HG02763 (cell line): ENCODE measurements around the gene PTTG1IP.

Experiments used
- ATAC-seq: cut with Tn5 transposase; IDR thresholded peaks from one replicate; pipeline ENCODE4 v1.9.1; 2021; ENCODE audit warnings: mild to moderate bottlenecking, moderate library complexity; ENCODE audit not compliant: unreplicated experiment

PTTG1IP gene

DNA sequence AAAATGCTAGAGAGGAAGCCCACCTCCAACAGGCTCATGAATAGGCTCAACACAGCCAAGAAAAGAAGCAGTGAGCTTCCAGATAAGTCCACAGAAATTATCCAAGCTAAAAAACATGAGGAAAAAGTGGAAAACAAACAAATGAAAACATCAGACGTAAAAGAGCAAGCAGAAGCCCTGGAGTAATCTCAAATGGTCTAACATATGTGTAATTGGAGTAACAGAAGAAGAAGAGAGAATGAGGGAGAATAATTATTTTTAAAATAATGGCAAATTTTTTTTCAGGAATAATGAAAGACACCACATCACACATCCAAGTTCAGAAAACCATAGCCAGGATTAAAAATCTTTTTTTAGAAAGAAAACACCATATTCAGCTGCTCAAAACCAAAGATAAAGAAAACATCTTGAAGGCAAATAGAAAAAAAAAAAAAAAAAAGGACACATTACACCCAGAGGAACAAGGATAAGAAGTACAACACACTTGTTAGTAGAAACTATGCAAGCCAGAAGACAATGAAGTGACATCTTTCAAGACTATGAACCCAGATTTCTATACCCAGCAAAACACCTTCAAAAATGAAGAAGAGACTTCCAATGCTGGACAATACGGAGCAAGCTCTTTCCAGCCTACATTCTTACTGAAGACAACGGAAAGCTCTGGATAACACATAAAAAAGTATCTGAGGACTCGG is 45.0 kb downstream of the PTTG1IP start:
- ATAC-seq = no peak

- no peak for ATAC-seq
These were observed 50.3 kb downstream of the PTTG1IP start for GRCh38 chr21:44823179-44823660.

DNA sequence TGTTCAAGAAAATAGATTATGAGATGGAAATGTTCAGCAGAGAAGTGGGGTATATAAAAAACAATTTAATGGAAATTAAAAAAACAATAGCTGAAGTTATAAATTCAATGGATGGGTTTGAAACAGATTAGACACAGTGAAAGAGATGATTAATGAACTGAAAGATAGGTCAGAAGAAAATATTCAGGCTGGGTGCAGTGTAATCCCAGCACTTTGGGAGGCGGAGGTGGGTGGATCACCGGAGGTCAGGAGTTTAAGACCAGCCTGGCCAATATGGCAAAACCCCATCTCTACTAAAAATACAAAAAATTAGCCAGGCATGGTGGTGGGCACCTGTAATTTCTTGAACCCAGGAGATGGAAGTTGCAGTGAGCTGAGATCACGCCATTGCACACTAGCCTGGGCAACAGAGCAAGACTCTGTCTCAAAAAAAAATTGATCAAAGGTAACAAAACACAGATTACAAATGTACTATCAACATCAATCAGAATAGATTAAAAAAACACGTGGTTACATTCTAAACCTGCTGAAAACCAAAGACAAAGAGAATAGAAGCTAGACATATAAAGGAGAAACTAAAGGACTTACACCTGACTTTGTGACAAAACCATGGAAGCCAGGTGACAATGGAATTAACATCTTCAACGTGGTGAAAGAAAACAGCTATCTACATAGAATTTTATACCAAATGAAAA is 50.9 kb downstream of the PTTG1IP start:
- no peak for ATAC-seq

GRCh38 chr21:44820851-44821250 is 52.6 kb downstream of the PTTG1IP start:
- no peak for ATAC-seq

DNA sequence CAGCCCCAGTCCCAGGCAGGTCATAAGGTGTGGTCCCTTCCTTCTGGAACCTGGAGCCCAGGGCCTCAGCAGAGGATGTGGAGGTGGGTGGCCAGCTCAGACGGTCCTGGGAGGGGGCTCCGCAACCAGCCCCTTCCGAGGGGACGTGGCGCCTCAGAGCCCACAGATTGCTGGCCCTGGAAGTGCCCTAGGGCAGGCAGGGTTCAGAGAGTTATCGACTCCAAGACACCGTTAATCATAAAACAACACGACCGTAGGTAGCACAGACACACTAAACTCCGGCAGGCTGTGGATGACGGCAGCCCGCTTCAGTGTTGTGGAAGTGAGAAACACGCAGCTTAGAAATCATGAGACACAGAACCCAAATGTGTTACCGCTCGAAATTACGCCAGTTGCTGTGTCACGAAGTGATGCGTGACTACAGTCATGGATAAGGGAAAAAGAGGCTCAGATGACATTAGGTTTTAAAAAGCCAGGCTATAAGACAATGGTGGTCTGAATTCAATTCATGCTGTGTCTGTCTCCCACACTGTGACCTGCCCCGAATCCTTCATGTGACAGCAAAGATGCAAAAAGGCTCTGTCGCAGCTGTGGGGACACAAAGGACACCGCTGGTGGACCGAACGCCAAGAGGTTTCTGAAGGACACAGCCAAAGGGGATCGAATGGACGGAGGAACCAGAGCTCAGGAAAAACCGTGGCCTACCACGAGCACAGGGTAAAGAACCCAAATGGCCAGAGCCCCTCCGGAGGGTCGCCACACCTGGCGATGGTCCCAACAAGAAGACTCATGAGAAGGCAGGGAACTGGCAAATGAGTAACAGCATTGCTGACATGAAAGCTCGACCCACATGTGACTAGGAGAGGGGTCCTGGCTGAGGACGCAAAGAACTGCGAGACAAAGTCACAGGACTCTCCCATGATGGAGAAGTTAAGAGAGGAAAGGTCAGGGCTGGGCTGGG is 53.9 kb downstream of the PTTG1IP start:
- ATAC-seq = no peak

DNA sequence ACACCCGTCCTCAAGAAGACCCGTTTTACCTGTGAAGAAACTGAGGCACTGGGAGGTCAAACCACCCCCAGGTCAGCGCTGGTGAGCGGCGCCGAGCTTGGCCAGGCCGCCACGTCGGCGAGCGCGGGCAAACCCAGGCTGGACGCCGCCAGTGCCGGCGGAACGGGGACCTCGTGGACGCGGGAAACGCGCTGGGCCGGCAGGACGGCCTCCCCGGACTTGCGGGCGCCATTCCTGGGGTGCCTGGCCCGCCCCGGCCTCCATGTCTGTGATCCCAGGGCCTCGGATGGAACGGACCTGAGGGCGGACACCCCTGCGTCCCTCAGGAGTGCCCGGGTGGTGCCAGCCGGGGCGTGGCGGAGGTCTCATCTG is 54.9 kb downstream of the PTTG1IP start:
- no peak for ATAC-seq

DNA sequence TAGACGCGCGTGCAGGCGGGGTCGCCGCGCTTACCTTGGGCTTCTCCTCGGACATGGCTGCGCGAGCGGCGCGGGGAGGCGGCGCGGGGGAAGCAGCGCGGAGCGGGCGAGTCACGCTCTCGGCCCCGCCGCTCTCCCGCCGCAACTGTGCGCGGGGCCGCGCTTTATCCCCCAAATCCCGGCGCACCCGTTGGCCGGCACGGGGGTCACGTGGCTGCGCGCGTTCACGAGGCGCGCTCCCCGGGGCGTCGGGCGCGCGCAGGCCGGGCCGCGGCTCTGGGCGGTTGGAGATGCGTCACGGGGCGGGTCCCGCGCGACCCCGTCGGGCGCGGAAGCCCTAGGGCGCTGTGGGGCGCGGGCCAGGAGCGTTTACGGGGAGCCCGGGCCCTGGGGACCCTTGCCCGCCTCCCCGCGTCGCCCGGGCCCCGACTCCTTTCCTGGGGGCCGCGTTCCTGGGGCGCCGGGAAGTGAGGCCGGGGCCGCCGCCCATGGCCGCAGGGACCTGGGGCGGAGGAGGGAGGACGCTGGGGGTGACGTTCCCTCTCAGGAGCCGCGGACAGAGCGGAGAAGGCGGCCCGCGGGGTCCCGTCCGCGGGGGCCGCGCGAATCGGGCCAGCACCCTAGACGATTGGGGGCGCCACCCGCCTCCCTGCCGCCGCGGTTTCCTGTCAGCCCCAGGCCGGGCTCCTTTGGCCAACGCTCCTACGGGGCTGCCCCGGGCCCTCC is 55.4 kb downstream of the PTTG1IP start, which contains the start of gene SUMO3:
Gene SUMO3 (minus strand): TSS at position 149 of the 726 bp plus-strand sequence. CDS start 94 bp downstream, at position 55.
- ATAC-seq = peak; percentile 71

- peak; percentile 74 for ATAC-seq
These were observed 56.0 kb downstream of the PTTG1IP start for GRCh38 chr21:44817506-44817880.

- no peak for ATAC-seq
These were observed 56.6 kb downstream of the PTTG1IP start for GRCh38 chr21:44816761-44817505.

DNA sequence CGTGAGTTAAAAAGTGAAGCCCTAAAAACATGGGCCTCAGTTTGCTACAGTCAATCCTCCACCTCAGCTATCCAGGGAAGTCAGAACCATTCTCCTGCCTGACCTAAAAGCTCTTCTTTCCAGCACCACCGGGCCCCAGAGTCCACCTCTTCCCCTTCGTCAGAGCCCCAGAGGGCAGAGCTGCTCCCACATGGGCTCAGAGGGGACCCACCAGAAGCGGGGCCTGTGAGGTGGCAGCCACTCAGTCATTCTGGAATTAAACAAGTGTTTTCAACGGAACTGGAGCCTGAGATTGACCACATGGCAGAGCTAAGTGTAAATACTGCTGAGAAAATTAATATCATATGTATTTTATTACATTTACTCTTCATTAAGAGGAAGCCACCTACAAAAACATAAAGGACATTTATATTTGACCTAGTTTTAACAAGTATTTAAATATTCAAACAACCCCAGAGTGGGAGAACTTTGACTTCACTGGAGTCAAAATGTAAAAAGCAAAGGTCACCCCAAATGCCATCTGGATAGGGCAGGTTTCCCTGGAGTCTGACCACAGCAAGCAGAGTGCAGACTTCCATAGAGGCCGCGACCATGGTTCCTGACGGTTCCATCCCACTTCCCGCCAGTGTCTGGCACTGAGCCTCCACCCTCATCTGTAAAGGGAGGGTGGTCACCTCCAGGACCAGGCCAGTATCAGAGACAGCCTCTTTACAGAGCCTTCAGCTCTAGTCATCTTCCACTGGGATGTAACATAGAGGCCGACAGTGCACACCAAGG is 57.5 kb downstream of the PTTG1IP start:
- ATAC-seq = no peak

- ATAC-seq = no peak
These were observed 58.3 kb downstream of the PTTG1IP start for GRCh38 chr21:44815225-44815624.

- no peak for ATAC-seq
These were observed 58.9 kb downstream of the PTTG1IP start for GRCh38 chr21:44814498-44815023.

DNA sequence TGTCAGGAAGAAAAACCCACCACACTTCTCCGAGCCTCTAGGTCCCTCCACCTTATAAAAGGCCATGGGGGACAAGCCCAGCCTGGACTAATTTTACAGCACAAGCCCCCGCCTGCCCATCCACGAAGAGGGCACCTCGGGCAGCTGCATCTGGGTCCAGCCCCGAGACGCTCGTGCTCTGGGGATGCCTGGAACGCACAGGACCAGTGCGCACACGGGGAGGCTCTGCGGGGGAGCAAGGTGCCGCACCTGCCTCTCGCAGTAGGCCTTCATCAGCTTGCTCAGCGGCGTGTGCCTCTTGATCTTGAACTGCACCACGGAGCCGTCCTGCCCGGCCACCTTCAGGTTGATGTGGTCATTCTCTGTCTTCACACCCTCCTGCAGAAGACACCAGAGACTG is 59.8 kb downstream of the PTTG1IP start:
- no peak for ATAC-seq

- ATAC-seq = no peak
These were observed 60.3 kb downstream of the PTTG1IP start for GRCh38 chr21:44813149-44813548.

DNA sequence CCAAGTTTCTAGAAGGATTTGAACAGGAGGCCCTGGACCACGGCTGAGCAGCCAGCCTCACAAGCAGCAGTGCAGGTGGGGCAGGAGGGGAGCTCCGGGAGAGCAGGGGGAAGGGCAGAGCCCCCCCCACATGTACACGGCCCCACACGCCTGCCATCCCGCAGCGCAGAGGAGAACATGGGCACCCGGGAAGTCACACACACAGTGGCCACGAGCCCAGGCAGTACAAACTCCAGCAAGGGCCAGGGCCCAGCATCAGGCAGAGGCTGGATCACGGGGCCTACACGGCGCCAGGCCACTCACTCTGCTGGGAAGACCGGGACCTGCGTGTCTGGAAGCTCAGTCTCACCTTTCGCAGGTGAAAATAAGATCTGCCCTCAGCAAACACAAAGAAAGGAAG is 60.9 kb downstream of the PTTG1IP start:
- ATAC-seq = no peak

- ATAC-seq = no peak
These were observed 62.7 kb downstream of the PTTG1IP start for GRCh38 chr21:44810779-44811178.

DNA sequence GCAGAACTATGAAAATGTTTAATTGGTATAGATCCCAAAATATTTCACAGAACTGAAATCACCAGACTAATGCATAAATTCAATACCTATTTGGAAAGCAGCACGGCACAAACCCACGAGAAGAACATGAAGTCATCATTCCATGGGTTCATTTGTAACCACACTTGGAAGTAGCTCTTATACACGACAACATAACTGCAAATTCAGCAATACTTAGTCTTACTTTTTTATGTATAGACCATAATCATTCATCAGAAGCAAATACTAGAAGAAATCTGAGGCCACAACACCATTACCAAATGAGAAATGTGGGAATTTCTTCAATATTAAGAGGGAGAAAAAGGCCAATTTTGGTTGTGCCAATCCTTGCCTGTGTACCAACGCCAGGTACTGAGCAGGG is 67.6 kb downstream of the PTTG1IP start:
- no peak for ATAC-seq

GRCh38 chr21:44805226-44805625 is 68.3 kb downstream of the PTTG1IP start:
- no peak for ATAC-seq

DNA sequence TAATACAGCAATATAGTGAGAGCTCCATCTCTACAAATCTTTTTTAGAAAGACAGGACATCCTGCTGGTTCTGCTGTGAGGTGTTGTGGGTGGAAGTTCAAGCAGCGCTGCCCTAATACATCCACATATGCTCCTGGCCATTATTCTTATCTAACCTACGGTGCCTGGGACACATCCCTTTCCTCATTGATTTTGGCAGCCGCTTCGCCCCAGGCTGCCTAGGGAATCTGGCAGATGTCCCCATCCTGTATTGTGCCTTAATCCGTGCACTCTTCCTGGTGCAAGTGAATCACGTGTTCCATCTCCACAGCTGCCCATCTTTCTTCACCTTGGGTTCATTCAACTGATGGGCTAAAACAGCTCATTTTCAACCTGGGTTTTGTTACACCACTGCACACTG is 68.7 kb downstream of the PTTG1IP start:
- ATAC-seq = no peak
